Sigmoid colon (tissue), 4 donors: ENCODE data around the gene GRM4.

Source experiments
- POLR2A ChIP-seq, 2 donors: fragments of 450-650 bp; IDR thresholded peaks; one replicate each; pipeline ENCODE4 v1.6.1; 2016; ENCODE audit warnings: antibody characterized with exemption in 2 of 2, mild to moderate bottlenecking in 2 of 2, moderate library complexity in 2 of 2
- POLR2AphosphoS5 ChIP-seq, 4 donors: sonication (generic); formaldehyde crosslinking; IDR thresholded peaks; one replicate each; pipeline ENCODE4 v1.6.1; 2017; ENCODE audit warnings: antibody characterized with exemption in 4 of 4
- TF ChIP-seq, protein P1 (sequence below), 4 experiments: fragments of 450-650 bp in 3 of 4; fragments of 200-600 bp in 1 of 4; IDR thresholded peaks; one replicate each; pipeline ENCODE4 v1.5.1; 2016 to 2019; ENCODE audit warnings: antibody characterized with exemption in 4 of 4, mild to moderate bottlenecking in 3 of 4, moderate library complexity in 2 of 4

DNA sequence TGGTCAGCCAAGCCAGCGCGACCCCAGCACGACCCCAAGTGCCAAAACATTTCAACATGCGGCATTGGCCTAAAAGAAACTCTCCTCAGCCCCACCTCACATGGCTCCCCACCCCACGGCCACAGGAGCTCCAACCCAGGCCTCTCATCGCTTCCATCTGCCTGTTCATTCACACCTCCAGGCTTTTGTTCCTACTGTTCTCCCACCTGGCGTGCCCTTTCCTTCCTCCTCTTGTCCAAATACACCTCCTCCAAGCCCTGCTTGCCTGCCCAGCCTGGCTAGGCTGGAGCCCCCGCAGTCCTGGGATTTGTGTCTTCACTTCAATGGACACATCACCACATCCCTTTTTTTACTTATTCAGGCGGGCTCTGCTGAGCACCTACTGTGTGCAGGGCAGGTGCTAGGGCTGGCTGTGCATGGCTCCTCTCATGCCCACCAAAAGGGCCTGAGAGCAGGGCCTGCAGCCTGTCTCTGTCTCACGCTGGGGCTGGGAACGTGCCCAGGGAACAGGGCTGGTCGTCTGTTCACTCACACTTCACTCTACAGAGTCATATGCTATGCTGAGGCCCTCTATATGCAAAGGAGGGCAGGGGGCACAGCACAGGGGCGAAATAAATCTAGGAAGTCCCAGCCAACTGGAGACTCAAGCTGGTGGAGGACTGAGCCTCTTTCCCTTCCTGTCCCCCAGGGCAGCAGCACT lies 61.1 kb downstream of the GRM4 start:
- TF ChIP-seq, protein P1, sequence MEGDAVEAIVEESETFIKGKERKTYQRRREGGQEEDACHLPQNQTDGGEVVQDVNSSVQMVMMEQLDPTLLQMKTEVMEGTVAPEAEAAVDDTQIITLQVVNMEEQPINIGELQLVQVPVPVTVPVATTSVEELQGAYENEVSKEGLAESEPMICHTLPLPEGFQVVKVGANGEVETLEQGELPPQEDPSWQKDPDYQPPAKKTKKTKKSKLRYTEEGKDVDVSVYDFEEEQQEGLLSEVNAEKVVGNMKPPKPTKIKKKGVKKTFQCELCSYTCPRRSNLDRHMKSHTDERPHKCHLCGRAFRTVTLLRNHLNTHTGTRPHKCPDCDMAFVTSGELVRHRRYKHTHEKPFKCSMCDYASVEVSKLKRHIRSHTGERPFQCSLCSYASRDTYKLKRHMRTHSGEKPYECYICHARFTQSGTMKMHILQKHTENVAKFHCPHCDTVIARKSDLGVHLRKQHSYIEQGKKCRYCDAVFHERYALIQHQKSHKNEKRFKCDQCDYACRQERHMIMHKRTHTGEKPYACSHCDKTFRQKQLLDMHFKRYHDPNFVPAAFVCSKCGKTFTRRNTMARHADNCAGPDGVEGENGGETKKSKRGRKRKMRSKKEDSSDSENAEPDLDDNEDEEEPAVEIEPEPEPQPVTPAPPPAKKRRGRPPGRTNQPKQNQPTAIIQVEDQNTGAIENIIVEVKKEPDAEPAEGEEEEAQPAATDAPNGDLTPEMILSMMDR (IDR thresholded peaks at IDR 0.05), result no peak
- TF ChIP-seq POLR2AphosphoS5 (IDR thresholded peaks at IDR 0.05) (no peak), POLR2A (IDR thresholded peaks at IDR 0.05) (no peak)
